HCT116 (cell line): Measurements from ENCODE around the gene PLPPR3. TPM values are rescaled to one million over a fixed set of nuclear protein-coding genes. Genes with fewer than 3 reads are reported as not detected.

ENCODE experiments used
- ATF3 ChIP-seq: IDR thresholded peaks from 2 replicates; pipeline ENCODE4 v1.6.1; 2012
- CTCF ChIP-seq, 3 experiments: fragments of 200-600 bp in 1 of 3; sonication (generic) in 1 of 3; IDR thresholded peaks in 2 of 3; conservative IDR thresholded peaks in 1 of 3; 2 replicates each; pipeline ENCODE4 v1.5.1; 2012 to 2017; ENCODE audit warnings: low read depth in 2 of 3, low read length in 2 of 3, antibody characterized with exemption in 1 of 3, borderline replicate concordance in 1 of 3, control low read depth in 1 of 3, mild to moderate bottlenecking in 1 of 3, mixed read lengths in 1 of 3, mixed run types in 1 of 3, moderate library complexity in 1 of 3; ENCODE audit not compliant: insufficient read depth in 1 of 3
- ELF1 ChIP-seq: IDR thresholded peaks from 2 replicates; pipeline ENCODE4 v1.6.1; 2012; ENCODE audit warnings: low read depth, borderline replicate concordance
- EZH2phosphoT487 ChIP-seq: fragments of 200-600 bp; IDR thresholded peaks from 2 replicates; pipeline ENCODE4 v1.6.1; 2018; ENCODE audit warnings: antibody characterized with exemption, borderline replicate concordance
- FOSL1 ChIP-seq: IDR thresholded peaks from 2 replicates; pipeline ENCODE4 v1.6.1; 2012; ENCODE audit warnings: low read depth
- JUND ChIP-seq: IDR thresholded peaks from 2 replicates; pipeline ENCODE4 v1.6.1; 2012
- RAD21 ChIP-seq: IDR thresholded peaks from 2 replicates; pipeline ENCODE4 v1.6.1; 2012; ENCODE audit warnings: low read depth, mild to moderate bottlenecking
- SIN3A ChIP-seq: IDR thresholded peaks from 2 replicates; pipeline ENCODE4 v1.6.1; 2012; ENCODE audit warnings: low read depth
- SRF ChIP-seq: IDR thresholded peaks from 2 replicates; pipeline ENCODE4 v1.6.1; 2012; ENCODE audit warnings: low read depth
- ZBTB33 ChIP-seq: IDR thresholded peaks from 2 replicates; pipeline ENCODE4 v1.6.1; 2011; ENCODE audit warnings: mild to moderate bottlenecking, low read length, moderate library complexity; ENCODE audit not compliant: insufficient replicate concordance; ENCODE audit errors: extremely low read depth
- total RNA-seq: library from RNA; stranded (reverse); gene quantifications from one replicate; pipeline ENCODE4 v1.2.1, GENCODE V29; 2021; ENCODE audit not compliant: unreplicated experiment

Gene PLPPR3
- total RNA-seq, 1 experiment from 2014 or later = 0.27 TPM

GRCh38 chr19:797528-798414, 24.0 kb downstream of the PLPPR3 start (continued):
- TF ChIP-seq JUND (no peak), CTCF (IDR thresholded peaks at IDR 0.05 in 2 of 3, conservative IDR thresholded peaks at IDR 0.05 in 1 of 3; ENCODE audit: borderline replicate concordance in 1 of 3, insufficient read depth in 1 of 3, low read depth in 2 of 3, low read length in 2 of 3) (no peak), SRF (no peak), FOSL1 (no peak), EZH2phosphoT487 (no peak), ELF1 (no peak), RAD21 (no peak), SIN3A (peak; percentile 14; the same call in 1 of the 2 replicates), ATF3 (no peak), ZBTB33 (peak; percentile 56)
